ENCODE results near the gene ROR2. TPM values are rescaled to one million over a fixed set of nuclear protein-coding genes. Genes with fewer than 3 reads are reported as not detected.
"Not testable (repeated sequence)": the region's sequence is repeated elsewhere in the genome, so short reads cannot be mapped to it uniquely, and the experiment has no call there.

Gene ROR2
- total RNA-seq, 3 donors from 2014 or later, result 3.9 to 56.0 (median 6.5) TPM

GRCh38 chr9:91640428-91640827 is 309.6 kb downstream of the ROR2 start:
- H3K4me3 ChIP-seq, result no peak overlapping the region
- no peaks in the 10 kb centered on the region for H3K4me1 ChIP-seq (ENCODE audit: low read depth)
- peaks cover 7% of the 10 kb centered on the region for H3K9me3 ChIP-seq
- intact Hi-C loops (cut with DNase I, micrococcal nuclease), result no loop called here
- DNase-seq, result no peak
- ATAC-seq, result no peak
- no peak for TF ChIP-seq CTCF (IDR thresholded peaks at IDR 0.05)
- no peaks in the 10 kb centered on the region for H3K36me3 ChIP-seq (ENCODE audit: low read depth)

GRCh38 chr9:91639054-91639453 is 311.0 kb downstream of the ROR2 start:
- no peaks in the 10 kb centered on the region for H3K4me1 ChIP-seq (ENCODE audit: low read depth)
- H3K4me3 ChIP-seq, result no peak overlapping the region
- no peaks in the 10 kb centered on the region for H3K36me3 ChIP-seq (ENCODE audit: low read depth)
- DNase-seq, result peak in 1 of 3 donors; percentile 8
- H3K9me3 ChIP-seq, result peaks cover 7% of the 10 kb centered on the region
- ATAC-seq, result peak; percentile 89
- TF ChIP-seq CTCF (IDR thresholded peaks at IDR 0.05), result no peak
- intact Hi-C loops (cut with DNase I, micrococcal nuclease), result no loop called here

GRCh38 chr9:91634832-91635231 is 315.2 kb downstream of the ROR2 start:
- H3K4me3 ChIP-seq; H3K9me3 ChIP-seq; DNase-seq; ATAC-seq; intact Hi-C loops (cut with DNase I, micrococcal nuclease); H3K36me3 ChIP-seq (ENCODE audit: low read depth); H3K4me1 ChIP-seq (ENCODE audit: low read depth): not testable (repeated sequence)

- DNase-seq (no peak), ATAC-seq (no peak)
- no peak for TF ChIP-seq CTCF (IDR thresholded peaks at IDR 0.05)
- Histone ChIP-seq H3K9me3 (no peaks in the 10 kb centered on the region), H3K36me3 (ENCODE audit: low read depth) (no peaks in the 10 kb centered on the region), H3K4me3 (no peak overlapping the region), H3K4me1 (ENCODE audit: low read depth) (no peaks in the 10 kb centered on the region)
- intact Hi-C loops (cut with DNase I, micrococcal nuclease), result no loop called here
Observed at GRCh38 chr9:91629718-91630117, 320.3 kb downstream of the ROR2 start.

- Histone ChIP-seq H3K4me3 (no peak overlapping the region), H3K36me3 (ENCODE audit: low read depth) (no peaks in the 10 kb centered on the region), H3K9me3 (no peaks in the 10 kb centered on the region), H3K4me1 (ENCODE audit: low read depth) (no peaks in the 10 kb centered on the region)
- no peak for DNase-seq
- intact Hi-C loops (cut with DNase I, micrococcal nuclease), result no loop called here
- no peak for ATAC-seq
- TF ChIP-seq CTCF (IDR thresholded peaks at IDR 0.05), result no peak
Observed at GRCh38 chr9:91628892-91629291, 321.1 kb downstream of the ROR2 start.

- DNase-seq, result no peak
- H3K4me1 ChIP-seq (ENCODE audit: low read depth), result no peaks in the 10 kb centered on the region
- intact Hi-C loops (cut with DNase I, micrococcal nuclease), result no loop called here
- no peaks in the 10 kb centered on the region for H3K36me3 ChIP-seq (ENCODE audit: low read depth)
- no peaks in the 10 kb centered on the region for H3K9me3 ChIP-seq
- no peak for TF ChIP-seq CTCF (IDR thresholded peaks at IDR 0.05)
- ATAC-seq, result no peak
- no peak overlapping the region for H3K4me3 ChIP-seq
Observed at GRCh38 chr9:91625331-91625730, 324.7 kb downstream of the ROR2 start.

All from mucosa of descending colon (tissue), 3 donors.